ENCODE data around the gene EVX1.

Gene EVX1

GRCh38 chr7:27242555-27243339 lies at the start of gene EVX1:
TSS of gene EVX1 (plus strand) at chr7:27242802. CDS start at chr7:27243031, 229 bp downstream.
- DNase-seq (ENCODE audit: low read depth): no peak

- DNase-seq (ENCODE audit: low read depth): no peak
Measured at GRCh38 chr7:27193335-27194001, 49.1 kb upstream of the EVX1 start.

- no peak for DNase-seq (ENCODE audit: low read depth)
Measured at GRCh38 chr7:27194002-27194352, 48.6 kb upstream of the EVX1 start.

GRCh38 chr7:27194686-27195379 lies 47.8 kb upstream of the EVX1 start:
- no peak for DNase-seq (ENCODE audit: low read depth)

- no peak for DNase-seq (ENCODE audit: low read depth)
Measured at GRCh38 chr7:27196287-27196767, 46.3 kb upstream of the EVX1 start.

- no peak for DNase-seq (ENCODE audit: low read depth)
Measured at GRCh38 chr7:27197137-27198042, 45.2 kb upstream of the EVX1 start.

GRCh38 chr7:27198138-27198841 lies 44.3 kb upstream of the EVX1 start:
- DNase-seq (ENCODE audit: low read depth): no peak

- no peak for DNase-seq (ENCODE audit: low read depth)
Measured at GRCh38 chr7:27198871-27199801, 43.5 kb upstream of the EVX1 start.

GRCh38 chr7:27199849-27200760 lies 42.5 kb upstream of the EVX1 start, which contains the start of gene HOXA13:
TSS of gene HOXA13 (minus strand) at chr7:27200091. CDS start at chr7:27200077, 14 bp downstream.
- DNase-seq (ENCODE audit: low read depth): no peak

GRCh38 chr7:27200761-27201579 lies 41.6 kb upstream of the EVX1 start:
- no peak for DNase-seq (ENCODE audit: low read depth)

- no peak for DNase-seq (ENCODE audit: low read depth)
Measured at GRCh38 chr7:27201580-27202017, 41.0 kb upstream of the EVX1 start.

- no peak for DNase-seq (ENCODE audit: low read depth)
Measured at GRCh38 chr7:27202018-27202861, 40.4 kb upstream of the EVX1 start.

- no peak for DNase-seq (ENCODE audit: low read depth)
Measured at GRCh38 chr7:27202862-27203134, 39.8 kb upstream of the EVX1 start.

GRCh38 chr7:27203365-27203953 lies 39.1 kb upstream of the EVX1 start:
- no peak for DNase-seq (ENCODE audit: low read depth)

- no peak for DNase-seq (ENCODE audit: low read depth)
Measured at GRCh38 chr7:27203964-27204594, 38.5 kb upstream of the EVX1 start.

- DNase-seq (ENCODE audit: low read depth): no peak
Measured at GRCh38 chr7:27204851-27205322, 37.7 kb upstream of the EVX1 start.
